Measurements from ENCODE around the gene DCHS2.
A peak's percentile ranks its signal among the peaks of the same experiment; 100 is the strongest.

DCHS2 gene

GRCh38 chr4:154450966-154451365 lies 40.6 kb downstream of the DCHS2 start:
- DNase-seq, result no peak

- no peak for DNase-seq
These were observed 46.6 kb downstream of the DCHS2 start for GRCh38 chr4:154444958-154445357.

GRCh38 chr4:154441982-154442381 lies 49.6 kb downstream of the DCHS2 start:
- no peak for DNase-seq

- no peak for DNase-seq
These were observed 50.5 kb downstream of the DCHS2 start for GRCh38 chr4:154441124-154441523.

GRCh38 chr4:154439224-154439623 lies 52.4 kb downstream of the DCHS2 start:
- DNase-seq, result no peak

GRCh38 chr4:154435895-154436294 lies 55.7 kb downstream of the DCHS2 start:
- no peak for DNase-seq

GRCh38 chr4:154433543-154433942 lies 58.1 kb downstream of the DCHS2 start:
- no peak for DNase-seq

- no peak for DNase-seq
These were observed 62.4 kb downstream of the DCHS2 start for GRCh38 chr4:154429176-154429575.

GRCh38 chr4:154427149-154427548 lies 64.5 kb downstream of the DCHS2 start:
- DNase-seq, result no peak

GRCh38 chr4:154425514-154425913 lies 66.1 kb downstream of the DCHS2 start:
- DNase-seq, result no peak

GRCh38 chr4:154424810-154425484 lies 66.7 kb downstream of the DCHS2 start:
- no peak for DNase-seq

- DNase-seq, result no peak
These were observed 69.4 kb downstream of the DCHS2 start for GRCh38 chr4:154422152-154422551.

- peak; percentile 12 for DNase-seq
These were observed 70.0 kb downstream of the DCHS2 start for GRCh38 chr4:154421618-154422017.

- no peak for DNase-seq
These were observed 74.3 kb downstream of the DCHS2 start for GRCh38 chr4:154417373-154417673.

- DNase-seq, result no peak
These were observed 75.4 kb downstream of the DCHS2 start for GRCh38 chr4:154416190-154416547.

GRCh38 chr4:154415313-154415712 lies 76.3 kb downstream of the DCHS2 start:
- no peak for DNase-seq

- DNase-seq, result no peak
These were observed 76.8 kb downstream of the DCHS2 start for GRCh38 chr4:154414796-154415195.

- no peak for DNase-seq
These were observed 77.2 kb downstream of the DCHS2 start for GRCh38 chr4:154414371-154414770.

- DNase-seq, result no peak
These were observed 84.2 kb downstream of the DCHS2 start for GRCh38 chr4:154407443-154407842.

GRCh38 chr4:154406018-154406795 lies 85.4 kb downstream of the DCHS2 start:
- DNase-seq, result peak; percentile 57

GRCh38 chr4:154399259-154399974 lies 92.2 kb downstream of the DCHS2 start:
- DNase-seq, result no peak

- DNase-seq, result no peak
These were observed 101.3 kb downstream of the DCHS2 start for GRCh38 chr4:154390324-154390723.

GRCh38 chr4:154389148-154389547 lies 102.5 kb downstream of the DCHS2 start:
- DNase-seq, result no peak

- no peak for DNase-seq
These were observed 107.6 kb downstream of the DCHS2 start for GRCh38 chr4:154384012-154384411.
